PC-3 (cell line): Measurements from ENCODE around the gene MGMT.

Source experiments
- CTCF ChIP-seq: fragments of 300-600 bp; sonication (generic); conservative IDR thresholded peaks from 2 replicates; pipeline ENCODE4 v1.5.1; 2017; ENCODE audit warnings: antibody characterized with exemption, low read depth, mild to moderate bottlenecking, low read length
- EZH2 ChIP-seq: fragments of 300-600 bp; sonication (generic); IDR thresholded peaks from one replicate; pipeline ENCODE4 v1.6.1; 2017; ENCODE audit warnings: antibody characterized with exemption, mild to moderate bottlenecking, low read length; ENCODE audit not compliant: unreplicated experiment

GRCh38 chr10:129470103-129470851 is 3.2 kb downstream of the MGMT start:
- no peak for TF ChIP-seq CTCF
- TF ChIP-seq EZH2, result no peak
